GM12891 (cell line): Measurements from ENCODE around the gene RNF25.
"Not testable (repeated sequence)": the region's sequence is repeated elsewhere in the genome, so short reads cannot be mapped to it uniquely, and the experiment has no call there.

Source experiments
- DNase-seq: peaks from one replicate; pipeline ENCODE4 v3.0.0; 2011; ENCODE audit warnings: low spot score; ENCODE audit not compliant: insufficient read length
- FAIRE-seq: peaks from 2 replicates; lab custom pipeline; 2011; peaks lifted over from hg19 to GRCh38; lab: Jason Lieb, UNC
- PAX5 ChIP-seq: IDR thresholded peaks from 2 replicates; pipeline ENCODE4 v1.6.1; 2011; ENCODE audit warnings: low read length, moderate library complexity, mild to moderate bottlenecking; ENCODE audit not compliant: insufficient read depth, severe bottlenecking
- POLR2A ChIP-seq: IDR thresholded peaks from 2 replicates; pipeline ENCODE4 v1.6.1; 2011; ENCODE audit warnings: low read depth, low read length, control low read depth
- POLR2AphosphoS5 ChIP-seq: IDR thresholded peaks from 2 replicates; pipeline ENCODE4 v1.6.1; 2011; ENCODE audit warnings: low read depth, low read length, control low read depth
- POU2F2 ChIP-seq: IDR thresholded peaks from 2 replicates; pipeline ENCODE4 v1.6.1; 2011; ENCODE audit warnings: low read depth, mild to moderate bottlenecking, control low read depth, low read length, moderate library complexity
- SPI1 ChIP-seq: IDR thresholded peaks from 2 replicates; pipeline ENCODE4 v1.6.1; 2011; ENCODE audit warnings: low read depth, low read length, control low read depth
- TAF1 ChIP-seq: IDR thresholded peaks from 2 replicates; pipeline ENCODE4 v1.6.1; 2011; ENCODE audit warnings: low read depth, low read length, control low read depth

Gene RNF25

GRCh38 chr2:218694405-218695145 lies 22.8 kb upstream of the RNF25 start:
- DNase-seq (no peak), FAIRE-seq (no peak)
- TF ChIP-seq POLR2AphosphoS5 (no peak), SPI1 (no peak), POLR2A (no peak), TAF1 (no peak), POU2F2 (no peak), PAX5 (no peak)

- TF ChIP-seq POLR2AphosphoS5 (no peak), SPI1 (no peak), POU2F2 (no peak), TAF1 (no peak), POLR2A (no peak), PAX5 (no peak)
- FAIRE-seq (no peak), DNase-seq (no peak)
These were observed 19.4 kb upstream of the RNF25 start for GRCh38 chr2:218691234-218691633.

- peak; percentile 85 for FAIRE-seq
- DNase-seq, result not testable (repeated sequence)
These were observed 15.7 kb upstream of the RNF25 start for GRCh38 chr2:218687400-218688060.

- no peak for DNase-seq
- FAIRE-seq, result no peak
- no peak for TF ChIP-seq POLR2AphosphoS5
These were observed 8.3 kb upstream of the RNF25 start for GRCh38 chr2:218680061-218680460.

- DNase-seq, result no peak
- TF ChIP-seq POLR2AphosphoS5 (no peak), SPI1 (no peak), TAF1 (no peak), PAX5 (no peak), POLR2A (no peak), POU2F2 (no peak)
- no peak for FAIRE-seq
These were observed 7.3 kb upstream of the RNF25 start for GRCh38 chr2:218679119-218679518.

- TF ChIP-seq POLR2A, result no peak
- FAIRE-seq, result no peak
These were observed 627 bp downstream of the RNF25 start for GRCh38 chr2:218671097-218671653.

GRCh38 chr2:218664653-218665052 lies 7.1 kb downstream of the RNF25 start:
- FAIRE-seq (no peak), DNase-seq (no peak)
- TF ChIP-seq SPI1 (no peak), TAF1 (no peak), POLR2A (no peak), PAX5 (no peak)

More at GRCh38 chr2:218671097-218671653, 627 bp downstream of the RNF25 start:
- no peak for DNase-seq

GRCh38 chr2:218663901-218664300 lies 7.9 kb downstream of the RNF25 start:
- FAIRE-seq (no peak), DNase-seq (no peak)
- TF ChIP-seq PAX5, result no peak
- no peak for TF ChIP-seq SPI1
- no peak for TF ChIP-seq POU2F2

GRCh38 chr2:218662827-218663226 lies 9.0 kb downstream of the RNF25 start:
- TF ChIP-seq TAF1 (no peak), POU2F2 (no peak), PAX5 (no peak), SPI1 (no peak), POLR2AphosphoS5 (no peak), POLR2A (no peak)
- FAIRE-seq, result no peak
- DNase-seq, result no peak

GRCh38 chr2:218662377-218662776 lies 9.4 kb downstream of the RNF25 start:
- no peak for FAIRE-seq
- no peak for TF ChIP-seq TAF1
- TF ChIP-seq POLR2AphosphoS5, result no peak
- TF ChIP-seq POLR2A, result no peak
- TF ChIP-seq SPI1, result no peak
- no peak for TF ChIP-seq PAX5
- TF ChIP-seq POU2F2, result no peak

More at GRCh38 chr2:218662377-218662776, 9.4 kb downstream of the RNF25 start:
- DNase-seq, result no peak
